22Rv1 (cell line): ENCODE measurements around the gene CINP.

ENCODE experiments used
- CTCF ChIP-seq: fragments of 450-650 bp; IDR thresholded peaks from 2 replicates; pipeline ENCODE4 v1.5.1; 2017; ENCODE audit warnings: mild to moderate bottlenecking
- ZFX ChIP-seq: fragments of 450-650 bp; IDR thresholded peaks from 2 replicates; pipeline ENCODE4 v1.6.1; 2017; ENCODE audit warnings: antibody characterized with exemption, borderline replicate concordance

- TF ChIP-seq CTCF (no peak), ZFX (no peak)
These were observed 43.9 kb downstream of the CINP start for GRCh38 chr14:102318781-102319276.
